GM12892 (cell line): Measurements from ENCODE around the gene EEF1B2.

Source experiments
- POLR2A ChIP-seq: IDR thresholded peaks from 2 replicates; pipeline ENCODE4 v1.6.1; 2011; ENCODE audit warnings: low read depth, low read length, control low read depth
- POLR2AphosphoS5 ChIP-seq: IDR thresholded peaks from 2 replicates; pipeline ENCODE4 v1.6.1; 2011; ENCODE audit warnings: low read depth, low read length, control low read depth
- TAF1 ChIP-seq: IDR thresholded peaks from 2 replicates; pipeline ENCODE4 v1.6.1; 2011; ENCODE audit warnings: low read depth, mild to moderate bottlenecking, control low read depth, low read length, borderline replicate concordance

GRCh38 chr2:206125901-206126300 lies 33.8 kb upstream of the EEF1B2 start:
- TF ChIP-seq POLR2A (no peak), POLR2AphosphoS5 (no peak), TAF1 (no peak)
